HepG2 (cell line): Measurements from ENCODE around the gene BCAS4. TPM values are rescaled to one million over a fixed set of nuclear protein-coding genes. Genes with fewer than 3 reads are reported as not detected.

Source experiments
- FIP1L1 ChIP-seq: fragments of 200-400 bp; formaldehyde crosslinking; IDR thresholded peaks from 2 replicates; pipeline ENCODE4 v1.6.1; 2018; ENCODE audit warnings: low read depth, mild to moderate bottlenecking, low read length, moderate library complexity, borderline replicate concordance; ENCODE audit not compliant: insufficient read depth
- HNF4A ChIP-seq: sonication (generic); formaldehyde crosslinking; IDR thresholded peaks from 2 replicates; pipeline ENCODE4 v1.4.0; 2020; ENCODE audit warnings: missing genetic modification reagents
- KLF15 ChIP-seq: sonication (generic); formaldehyde crosslinking; IDR thresholded peaks from 2 replicates; pipeline ENCODE4 v1.8.1; 2023; ENCODE audit warnings: borderline replicate concordance, mild to moderate bottlenecking, inconsistent platforms, missing genetic modification reagents, mixed read lengths
- MAZ ChIP-seq, 2 experiments: sonication (generic) in 1 of 2; formaldehyde crosslinking in 1 of 2; IDR thresholded peaks; 2 replicates each; pipeline versions ENCODE4 v1.5.0 to v1.6.1; 2012 to 2020; ENCODE audit warnings: low read depth in 2 of 2, mild to moderate bottlenecking in 2 of 2, borderline replicate concordance in 1 of 2, improper control_type of control experiment in 1 of 2, low read length in 1 of 2, missing genetic modification reagents in 1 of 2, moderate library complexity in 1 of 2
- MIXL1 ChIP-seq: IDR thresholded peaks from 2 replicates; pipeline ENCODE4 v1.6.1; 2016
- MXD4 ChIP-seq: IDR thresholded peaks from 2 replicates; pipeline ENCODE4 v1.6.1; 2016; ENCODE audit warnings: mild to moderate bottlenecking, missing biosample characterization, missing genetic modification reagents
- NFE2L1 ChIP-seq: sonication (generic); formaldehyde crosslinking; IDR thresholded peaks from 2 replicates; pipeline ENCODE4 v1.4.0; 2020; ENCODE audit warnings: missing genetic modification reagents, mild to moderate bottlenecking, borderline replicate concordance
- RXRB ChIP-seq: IDR thresholded peaks from 2 replicates; pipeline ENCODE4 v1.6.1; 2016; ENCODE audit warnings: borderline replicate concordance, missing genetic modification reagents, missing compliant biosample characterization
- ZKSCAN8 ChIP-seq: IDR thresholded peaks from 2 replicates; pipeline ENCODE4 v1.6.1; 2016; ENCODE audit warnings: borderline replicate concordance, missing genetic modification reagents, missing compliant biosample characterization
- ZNF101 ChIP-seq: sonication (generic); formaldehyde crosslinking; IDR thresholded peaks from 2 replicates; pipeline ENCODE4 v1.4.0; 2020; ENCODE audit warnings: mild to moderate bottlenecking, low read depth, missing genetic modification reagents, borderline replicate concordance
- ZNF263 ChIP-seq: sonication (generic); formaldehyde crosslinking; IDR thresholded peaks from 2 replicates; pipeline ENCODE4 v1.4.0; 2020; ENCODE audit warnings: missing genetic modification reagents
- ZNF331 ChIP-seq: sonication (generic); formaldehyde crosslinking; IDR thresholded peaks from 2 replicates; pipeline ENCODE4 v1.4.0; 2020; ENCODE audit warnings: missing genetic modification reagents
- ZNF644 ChIP-seq: IDR thresholded peaks from 2 replicates; pipeline ENCODE4 v1.6.1; 2016; ENCODE audit warnings: low read depth
- ZNF792 ChIP-seq: IDR thresholded peaks from 2 replicates; pipeline ENCODE4 v1.6.1; 2016
- polyA plus RNA-seq, 8 experiments: library from polyadenylated mRNA; depleted of rRNA in 3 of 8; stranded (reverse) in 7 of 8; unstranded in 1 of 8; fragments of >200 nt; fragmentation: Illumina TruSeq in 4 of 8; extraction: Trizol in 4 of 8; gene quantifications; 2 replicates each; pipeline versions ENCODE4 v1.2.1 to v1.2.3, GENCODE V29; 2011 to 2016; ENCODE audit warnings: low read depth in 4 of 8, missing spikeins in 1 of 8, mixed read lengths in 1 of 8; ENCODE audit not compliant: insufficient read depth in 1 of 8
- total RNA-seq, 5 experiments: library from RNA; depleted of rRNA; stranded (reverse); fragments of >200 nt; fragmentation: Illumina TruSeq; extraction: Trizol; gene quantifications; 2 replicates each; pipeline ENCODE4 v1.2.3, GENCODE V29; 2016; ENCODE audit warnings: low read depth in 1 of 5
- TF ChIP-seq, protein P1 (sequence below): sonication (generic); formaldehyde crosslinking; IDR thresholded peaks from 2 replicates; pipeline ENCODE4 v1.4.0; 2020; ENCODE audit warnings: mild to moderate bottlenecking, missing genetic modification reagents
- TF ChIP-seq, protein P2 (sequence below): sonication (generic); formaldehyde crosslinking; IDR thresholded peaks from 2 replicates; pipeline ENCODE4 v1.4.0; 2020; ENCODE audit warnings: missing genetic modification reagents, borderline replicate concordance
- TF ChIP-seq, protein P3 (sequence below): sonication (generic); formaldehyde crosslinking; IDR thresholded peaks from 2 replicates; pipeline ENCODE4 v1.5.0; 2020; ENCODE audit warnings: mild to moderate bottlenecking, low read depth, missing genetic modification reagents, borderline replicate concordance
- TF ChIP-seq, protein P4 (sequence below): sonication (generic); formaldehyde crosslinking; IDR thresholded peaks from 2 replicates; pipeline ENCODE4 v1.5.1; 2020; ENCODE audit warnings: mild to moderate bottlenecking, moderate library complexity, missing genetic modification reagents
- TF ChIP-seq, protein P5 (sequence below): IDR thresholded peaks from 2 replicates; pipeline ENCODE4 v1.6.1; 2016
- TF ChIP-seq, protein P6 (sequence below): IDR thresholded peaks from 2 replicates; pipeline ENCODE4 v1.6.1; 2016; ENCODE audit warnings: low read depth

Gene BCAS4
- total and polyA plus RNA-seq, 2 of the 13 experiments (the other 11 are each of a cell fraction or from before 2014, with no cell fraction given): 7.2 to 8.0 TPM

DNA sequence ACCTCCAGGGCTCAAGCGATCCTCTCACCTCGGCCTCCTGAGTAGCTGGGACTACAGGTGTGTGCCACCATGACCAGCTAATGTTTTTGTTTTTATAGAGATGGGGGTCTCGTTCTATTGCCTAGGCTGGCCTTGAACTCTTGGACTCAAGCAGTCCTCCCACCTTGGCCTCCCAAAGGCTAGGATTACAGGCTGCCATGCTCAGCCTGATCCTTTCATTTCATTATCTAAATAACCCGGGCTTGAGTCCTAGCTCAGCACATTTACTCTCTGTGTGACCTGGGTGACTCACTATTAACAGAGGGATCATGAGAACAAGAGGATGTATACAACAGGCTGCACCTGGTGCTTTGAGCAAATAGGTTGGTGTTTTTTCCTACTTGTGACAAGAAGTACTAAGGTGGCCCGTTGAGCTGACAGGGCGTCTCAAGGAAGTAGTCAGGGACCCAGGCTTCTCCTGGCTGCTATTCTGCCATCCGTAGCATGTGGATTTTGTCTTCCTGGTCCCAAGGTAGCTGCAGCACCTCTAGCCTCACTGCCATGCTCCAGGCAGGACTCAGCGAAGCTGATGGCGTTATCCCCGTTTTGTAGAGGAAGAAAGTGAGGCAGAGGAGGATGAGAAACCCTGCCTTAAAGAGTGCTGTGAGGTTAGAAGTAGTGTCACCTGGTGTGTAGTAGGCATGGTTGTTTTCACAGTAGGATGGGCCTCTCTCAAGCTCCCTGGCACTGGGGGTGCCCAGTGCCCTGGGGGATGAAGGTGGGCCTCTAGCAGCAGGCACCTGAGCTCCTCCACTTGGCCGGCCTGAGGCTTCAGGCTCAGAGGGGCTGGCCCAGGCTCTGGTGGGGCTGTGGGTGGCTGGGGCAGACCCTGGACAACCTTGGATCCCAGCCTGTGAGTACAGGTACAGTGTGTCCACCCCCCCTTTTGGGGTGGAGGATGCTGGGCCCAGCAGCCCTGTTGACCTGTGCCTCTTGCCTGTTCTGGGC, 73.9 kb downstream of the BCAS4 start (continued):
- TF ChIP-seq, protein P1, sequence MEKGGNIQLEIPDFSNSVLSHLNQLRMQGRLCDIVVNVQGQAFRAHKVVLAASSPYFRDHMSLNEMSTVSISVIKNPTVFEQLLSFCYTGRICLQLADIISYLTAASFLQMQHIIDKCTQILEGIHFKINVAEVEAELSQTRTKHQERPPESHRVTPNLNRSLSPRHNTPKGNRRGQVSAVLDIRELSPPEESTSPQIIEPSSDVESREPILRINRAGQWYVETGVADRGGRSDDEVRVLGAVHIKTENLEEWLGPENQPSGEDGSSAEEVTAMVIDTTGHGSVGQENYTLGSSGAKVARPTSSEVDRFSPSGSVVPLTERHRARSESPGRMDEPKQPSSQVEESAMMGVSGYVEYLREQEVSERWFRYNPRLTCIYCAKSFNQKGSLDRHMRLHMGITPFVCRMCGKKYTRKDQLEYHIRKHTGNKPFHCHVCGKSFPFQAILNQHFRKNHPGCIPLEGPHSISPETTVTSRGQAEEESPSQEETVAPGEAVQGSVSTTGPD (CRISPR knock-in tag): no peak
- TF ChIP-seq MXD4 (CRISPR knock-in tag) (no peak), FIP1L1 (no peak), ZNF101 (no peak), ZKSCAN8 (CRISPR knock-in tag) (peak; percentile 99), ZNF331 (CRISPR knock-in tag) (no peak), KLF15 (CRISPR knock-in tag) (no peak), NFE2L1 (CRISPR knock-in tag) (no peak), ZNF792 (CRISPR knock-in tag) (no peak), RXRB (CRISPR knock-in tag) (peak; percentile 20; the same call in 1 of the 2 replicates), MIXL1 (CRISPR knock-in tag) (peak; percentile 34; the same call in 1 of the 2 replicates), ZNF644 (CRISPR knock-in tag) (peak; percentile 81; the same call in 1 of the 2 replicates), HNF4A (CRISPR knock-in tag) (0 out of 2 replicates have a peak, but pooled peaks have one; percentile 19), MAZ (IDR thresholded peaks at IDR 0.05; ENCODE audit: borderline replicate concordance, low read depth, low read length) (no peak), MAZ (CRISPR knock-in tag; IDR thresholded peaks at IDR 0.05; ENCODE audit: low read depth) (no peak), ZNF263 (CRISPR knock-in tag) (peak; percentile 79)
- TF ChIP-seq, protein P2, sequence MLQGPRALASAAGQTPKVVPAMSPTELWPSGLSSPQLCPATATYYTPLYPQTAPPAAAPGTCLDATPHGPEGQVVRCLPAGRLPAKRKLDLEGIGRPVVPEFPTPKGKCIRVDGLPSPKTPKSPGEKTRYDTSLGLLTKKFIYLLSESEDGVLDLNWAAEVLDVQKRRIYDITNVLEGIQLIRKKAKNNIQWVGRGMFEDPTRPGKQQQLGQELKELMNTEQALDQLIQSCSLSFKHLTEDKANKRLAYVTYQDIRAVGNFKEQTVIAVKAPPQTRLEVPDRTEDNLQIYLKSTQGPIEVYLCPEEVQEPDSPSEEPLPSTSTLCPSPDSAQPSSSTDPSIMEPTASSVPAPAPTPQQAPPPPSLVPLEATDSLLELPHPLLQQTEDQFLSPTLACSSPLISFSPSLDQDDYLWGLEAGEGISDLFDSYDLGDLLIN (CRISPR knock-in tag): no peak
- TF ChIP-seq, protein P3, sequence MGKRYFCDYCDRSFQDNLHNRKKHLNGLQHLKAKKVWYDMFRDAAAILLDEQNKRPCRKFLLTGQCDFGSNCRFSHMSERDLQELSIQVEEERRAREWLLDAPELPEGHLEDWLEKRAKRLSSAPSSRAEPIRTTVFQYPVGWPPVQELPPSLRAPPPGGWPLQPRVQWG: no peak
- TF ChIP-seq, protein P4, sequence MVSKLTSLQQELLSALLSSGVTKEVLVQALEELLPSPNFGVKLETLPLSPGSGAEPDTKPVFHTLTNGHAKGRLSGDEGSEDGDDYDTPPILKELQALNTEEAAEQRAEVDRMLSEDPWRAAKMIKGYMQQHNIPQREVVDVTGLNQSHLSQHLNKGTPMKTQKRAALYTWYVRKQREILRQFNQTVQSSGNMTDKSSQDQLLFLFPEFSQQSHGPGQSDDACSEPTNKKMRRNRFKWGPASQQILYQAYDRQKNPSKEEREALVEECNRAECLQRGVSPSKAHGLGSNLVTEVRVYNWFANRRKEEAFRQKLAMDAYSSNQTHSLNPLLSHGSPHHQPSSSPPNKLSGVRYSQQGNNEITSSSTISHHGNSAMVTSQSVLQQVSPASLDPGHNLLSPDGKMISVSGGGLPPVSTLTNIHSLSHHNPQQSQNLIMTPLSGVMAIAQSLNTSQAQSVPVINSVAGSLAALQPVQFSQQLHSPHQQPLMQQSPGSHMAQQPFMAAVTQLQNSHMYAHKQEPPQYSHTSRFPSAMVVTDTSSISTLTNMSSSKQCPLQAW: 0 out of 2 replicates have a peak, but pooled peaks have one; percentile 30
- TF ChIP-seq, protein P5, sequence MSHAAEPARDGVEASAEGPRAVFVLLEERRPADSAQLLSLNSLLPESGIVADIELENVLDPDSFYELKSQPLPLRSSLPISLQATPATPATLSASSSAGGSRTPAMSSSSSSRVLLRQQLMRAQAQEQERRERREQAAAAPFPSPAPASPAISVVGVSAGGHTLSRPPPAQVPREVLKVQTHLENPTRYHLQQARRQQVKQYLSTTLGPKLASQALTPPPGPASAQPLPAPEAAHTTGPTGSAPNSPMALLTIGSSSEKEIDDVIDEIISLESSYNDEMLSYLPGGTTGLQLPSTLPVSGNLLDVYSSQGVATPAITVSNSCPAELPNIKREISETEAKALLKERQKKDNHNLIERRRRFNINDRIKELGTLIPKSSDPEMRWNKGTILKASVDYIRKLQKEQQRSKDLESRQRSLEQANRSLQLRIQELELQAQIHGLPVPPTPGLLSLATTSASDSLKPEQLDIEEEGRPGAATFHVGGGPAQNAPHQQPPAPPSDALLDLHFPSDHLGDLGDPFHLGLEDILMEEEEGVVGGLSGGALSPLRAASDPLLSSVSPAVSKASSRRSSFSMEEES (CRISPR knock-in tag): 0 out of 2 replicates have a peak, but pooled peaks have one; percentile 25
- TF ChIP-seq, protein P6, sequence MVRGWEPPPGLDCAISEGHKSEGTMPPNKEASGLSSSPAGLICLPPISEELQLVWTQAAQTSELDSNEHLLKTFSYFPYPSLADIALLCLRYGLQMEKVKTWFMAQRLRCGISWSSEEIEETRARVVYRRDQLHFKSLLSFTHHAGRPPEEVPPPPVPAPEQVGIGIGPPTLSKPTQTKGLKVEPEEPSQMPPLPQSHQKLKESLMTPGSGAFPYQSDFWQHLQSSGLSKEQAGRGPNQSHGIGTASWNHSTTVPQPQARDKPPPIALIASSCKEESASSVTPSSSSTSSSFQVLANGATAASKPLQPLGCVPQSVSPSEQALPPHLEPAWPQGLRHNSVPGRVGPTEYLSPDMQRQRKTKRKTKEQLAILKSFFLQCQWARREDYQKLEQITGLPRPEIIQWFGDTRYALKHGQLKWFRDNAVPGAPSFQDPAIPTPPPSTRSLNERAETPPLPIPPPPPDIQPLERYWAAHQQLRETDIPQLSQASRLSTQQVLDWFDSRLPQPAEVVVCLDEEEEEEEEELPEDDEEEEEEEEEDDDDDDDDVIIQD: 0 out of 2 replicates have a peak, but pooled peaks have one; percentile 11
